ENCODE results near the gene AFTPH.

DNA sequence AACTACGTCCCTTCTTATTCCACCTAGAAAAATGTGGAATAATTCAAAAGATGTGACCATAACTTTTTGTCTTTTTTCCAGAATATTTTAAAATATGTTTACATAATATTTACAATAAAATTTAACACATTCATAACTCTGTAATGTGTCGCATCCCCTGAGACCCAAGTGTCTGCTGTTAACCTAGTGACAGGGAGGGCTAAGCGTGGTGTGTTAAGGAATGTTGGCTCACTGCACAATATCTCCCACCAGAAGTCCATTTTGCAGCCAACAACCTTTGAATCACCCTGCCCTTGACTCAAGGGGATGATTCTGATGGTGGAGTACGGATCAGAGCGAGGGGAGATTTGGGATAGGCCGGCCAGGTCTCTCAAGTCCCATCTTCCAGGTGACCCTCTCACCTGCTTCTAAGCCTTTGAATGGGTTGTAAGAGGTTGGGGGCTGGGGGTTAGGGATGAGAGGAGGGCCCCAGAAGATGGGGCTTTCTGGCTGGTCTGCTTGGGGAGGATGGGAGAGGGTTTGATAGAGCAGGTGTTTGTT lies 86.3 kb downstream of the AFTPH start:
- TF ChIP-seq, protein P1, sequence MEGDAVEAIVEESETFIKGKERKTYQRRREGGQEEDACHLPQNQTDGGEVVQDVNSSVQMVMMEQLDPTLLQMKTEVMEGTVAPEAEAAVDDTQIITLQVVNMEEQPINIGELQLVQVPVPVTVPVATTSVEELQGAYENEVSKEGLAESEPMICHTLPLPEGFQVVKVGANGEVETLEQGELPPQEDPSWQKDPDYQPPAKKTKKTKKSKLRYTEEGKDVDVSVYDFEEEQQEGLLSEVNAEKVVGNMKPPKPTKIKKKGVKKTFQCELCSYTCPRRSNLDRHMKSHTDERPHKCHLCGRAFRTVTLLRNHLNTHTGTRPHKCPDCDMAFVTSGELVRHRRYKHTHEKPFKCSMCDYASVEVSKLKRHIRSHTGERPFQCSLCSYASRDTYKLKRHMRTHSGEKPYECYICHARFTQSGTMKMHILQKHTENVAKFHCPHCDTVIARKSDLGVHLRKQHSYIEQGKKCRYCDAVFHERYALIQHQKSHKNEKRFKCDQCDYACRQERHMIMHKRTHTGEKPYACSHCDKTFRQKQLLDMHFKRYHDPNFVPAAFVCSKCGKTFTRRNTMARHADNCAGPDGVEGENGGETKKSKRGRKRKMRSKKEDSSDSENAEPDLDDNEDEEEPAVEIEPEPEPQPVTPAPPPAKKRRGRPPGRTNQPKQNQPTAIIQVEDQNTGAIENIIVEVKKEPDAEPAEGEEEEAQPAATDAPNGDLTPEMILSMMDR (conservative IDR thresholded peaks at IDR 0.05; ENCODE audit: low read depth, low read length) = no peak
- no peak for TF ChIP-seq EZH2 (IDR thresholded peaks at IDR 0.05; ENCODE audit: borderline replicate concordance, low read depth, low read length, poor library complexity, severe bottlenecking)
